ENCODE measurements around the gene AUTS2.

DNA sequence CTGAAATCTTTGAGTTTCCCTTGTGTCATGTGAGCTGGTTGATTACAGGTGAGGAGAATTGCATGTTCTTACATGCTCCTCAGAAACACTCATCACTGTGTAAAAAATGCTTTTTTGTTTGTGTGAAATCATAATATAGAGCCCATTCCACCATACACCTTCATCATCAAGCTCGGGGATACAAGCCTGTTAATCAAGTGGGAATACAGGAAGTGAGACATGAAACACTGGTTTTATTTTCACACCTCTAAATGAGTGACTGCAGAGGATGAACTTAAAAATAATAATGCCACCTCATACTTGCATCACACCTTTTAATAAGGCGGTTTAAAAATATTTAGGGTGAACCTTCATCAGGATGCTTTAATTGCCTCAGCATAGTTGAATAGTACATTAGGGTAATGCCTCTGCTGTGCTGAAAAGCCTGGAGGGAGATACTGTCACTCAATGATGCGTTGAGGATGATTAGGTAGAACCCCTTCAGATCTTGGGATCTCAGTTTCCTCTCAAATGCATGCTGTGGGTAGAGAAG, 164.6 kb downstream of the AUTS2 start:
- no peak for TF ChIP-seq EZH2 (IDR thresholded peaks at IDR 0.05; ENCODE audit: borderline replicate concordance, low read length)
- TF ChIP-seq, protein P1, sequence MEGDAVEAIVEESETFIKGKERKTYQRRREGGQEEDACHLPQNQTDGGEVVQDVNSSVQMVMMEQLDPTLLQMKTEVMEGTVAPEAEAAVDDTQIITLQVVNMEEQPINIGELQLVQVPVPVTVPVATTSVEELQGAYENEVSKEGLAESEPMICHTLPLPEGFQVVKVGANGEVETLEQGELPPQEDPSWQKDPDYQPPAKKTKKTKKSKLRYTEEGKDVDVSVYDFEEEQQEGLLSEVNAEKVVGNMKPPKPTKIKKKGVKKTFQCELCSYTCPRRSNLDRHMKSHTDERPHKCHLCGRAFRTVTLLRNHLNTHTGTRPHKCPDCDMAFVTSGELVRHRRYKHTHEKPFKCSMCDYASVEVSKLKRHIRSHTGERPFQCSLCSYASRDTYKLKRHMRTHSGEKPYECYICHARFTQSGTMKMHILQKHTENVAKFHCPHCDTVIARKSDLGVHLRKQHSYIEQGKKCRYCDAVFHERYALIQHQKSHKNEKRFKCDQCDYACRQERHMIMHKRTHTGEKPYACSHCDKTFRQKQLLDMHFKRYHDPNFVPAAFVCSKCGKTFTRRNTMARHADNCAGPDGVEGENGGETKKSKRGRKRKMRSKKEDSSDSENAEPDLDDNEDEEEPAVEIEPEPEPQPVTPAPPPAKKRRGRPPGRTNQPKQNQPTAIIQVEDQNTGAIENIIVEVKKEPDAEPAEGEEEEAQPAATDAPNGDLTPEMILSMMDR (IDR thresholded peaks at IDR 0.05; ENCODE audit: low read length) = no peak

Measured in OCI-LY1 (cell line).